Measurements from ENCODE around the gene SREBF2. TPM values are rescaled to one million over a fixed set of nuclear protein-coding genes. Genes with fewer than 3 reads are reported as not detected.

The SREBF2 gene
- total and polyA plus RNA-seq, 10 of the 15 experiments (the other 5 are each of a cell fraction or from before 2014, with no cell fraction given), result 2.4 to 177 (median 78.8) TPM

DNA sequence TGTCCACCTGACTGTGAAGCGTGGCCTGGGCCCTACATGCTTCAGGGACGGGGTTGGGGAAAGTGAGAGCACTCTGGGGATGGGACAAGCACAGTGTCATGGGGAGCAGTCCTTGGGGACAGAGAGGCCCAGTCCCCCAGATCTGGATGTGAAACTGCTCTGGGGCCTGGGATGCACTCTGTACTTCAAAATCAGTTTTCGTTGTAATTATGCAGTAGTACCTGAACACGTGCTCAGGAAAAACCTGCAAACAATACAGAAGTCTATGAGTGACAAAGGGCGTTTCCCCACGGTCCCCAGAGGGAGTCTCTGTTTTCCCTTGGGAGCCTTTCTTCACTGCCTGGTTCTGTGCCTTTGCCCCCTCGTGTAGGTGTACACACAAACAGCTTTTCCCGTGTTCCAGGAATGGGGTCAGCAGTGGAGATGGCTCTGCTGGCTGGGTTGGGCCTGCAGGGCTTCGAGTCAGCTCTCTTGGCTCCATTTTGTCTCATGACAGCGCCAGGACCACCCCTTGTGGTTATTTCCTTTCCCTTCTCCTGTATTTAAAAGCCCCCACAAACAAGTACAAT lies 98.9 kb downstream of the SREBF2 start (continued):
- TF ChIP-seq, protein P1, sequence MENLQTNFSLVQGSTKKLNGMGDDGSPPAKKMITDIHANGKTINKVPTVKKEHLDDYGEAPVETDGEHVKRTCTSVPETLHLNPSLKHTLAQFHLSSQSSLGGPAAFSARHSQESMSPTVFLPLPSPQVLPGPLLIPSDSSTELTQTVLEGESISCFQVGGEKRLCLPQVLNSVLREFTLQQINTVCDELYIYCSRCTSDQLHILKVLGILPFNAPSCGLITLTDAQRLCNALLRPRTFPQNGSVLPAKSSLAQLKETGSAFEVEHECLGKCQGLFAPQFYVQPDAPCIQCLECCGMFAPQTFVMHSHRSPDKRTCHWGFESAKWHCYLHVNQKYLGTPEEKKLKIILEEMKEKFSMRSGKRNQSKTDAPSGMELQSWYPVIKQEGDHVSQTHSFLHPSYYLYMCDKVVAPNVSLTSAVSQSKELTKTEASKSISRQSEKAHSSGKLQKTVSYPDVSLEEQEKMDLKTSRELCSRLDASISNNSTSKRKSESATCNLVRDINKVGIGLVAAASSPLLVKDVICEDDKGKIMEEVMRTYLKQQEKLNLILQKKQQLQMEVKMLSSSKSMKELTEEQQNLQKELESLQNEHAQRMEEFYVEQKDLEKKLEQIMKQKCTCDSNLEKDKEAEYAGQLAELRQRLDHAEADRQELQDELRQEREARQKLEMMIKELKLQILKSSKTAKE (IDR thresholded peaks at IDR 0.05; ENCODE audit: low read depth, poor library complexity, severe bottlenecking), result peak; percentile 79
- TF ChIP-seq, protein P2, sequence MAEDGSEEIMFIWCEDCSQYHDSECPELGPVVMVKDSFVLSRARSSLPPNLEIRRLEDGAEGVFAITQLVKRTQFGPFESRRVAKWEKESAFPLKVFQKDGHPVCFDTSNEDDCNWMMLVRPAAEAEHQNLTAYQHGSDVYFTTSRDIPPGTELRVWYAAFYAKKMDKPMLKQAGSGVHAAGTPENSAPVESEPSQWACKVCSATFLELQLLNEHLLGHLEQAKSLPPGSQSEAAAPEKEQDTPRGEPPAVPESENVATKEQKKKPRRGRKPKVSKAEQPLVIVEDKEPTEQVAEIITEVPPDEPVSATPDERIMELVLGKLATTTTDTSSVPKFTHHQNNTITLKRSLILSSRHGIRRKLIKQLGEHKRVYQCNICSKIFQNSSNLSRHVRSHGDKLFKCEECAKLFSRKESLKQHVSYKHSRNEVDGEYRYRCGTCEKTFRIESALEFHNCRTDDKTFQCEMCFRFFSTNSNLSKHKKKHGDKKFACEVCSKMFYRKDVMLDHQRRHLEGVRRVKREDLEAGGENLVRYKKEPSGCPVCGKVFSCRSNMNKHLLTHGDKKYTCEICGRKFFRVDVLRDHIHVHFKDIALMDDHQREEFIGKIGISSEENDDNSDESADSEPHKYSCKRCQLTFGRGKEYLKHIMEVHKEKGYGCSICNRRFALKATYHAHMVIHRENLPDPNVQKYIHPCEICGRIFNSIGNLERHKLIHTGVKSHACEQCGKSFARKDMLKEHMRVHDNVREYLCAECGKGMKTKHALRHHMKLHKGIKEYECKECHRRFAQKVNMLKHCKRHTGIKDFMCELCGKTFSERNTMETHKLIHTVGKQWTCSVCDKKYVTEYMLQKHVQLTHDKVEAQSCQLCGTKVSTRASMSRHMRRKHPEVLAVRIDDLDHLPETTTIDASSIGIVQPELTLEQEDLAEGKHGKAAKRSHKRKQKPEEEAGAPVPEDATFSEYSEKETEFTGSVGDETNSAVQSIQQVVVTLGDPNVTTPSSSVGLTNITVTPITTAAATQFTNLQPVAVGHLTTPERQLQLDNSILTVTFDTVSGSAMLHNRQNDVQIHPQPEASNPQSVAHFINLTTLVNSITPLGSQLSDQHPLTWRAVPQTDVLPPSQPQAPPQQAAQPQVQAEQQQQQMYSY (CRISPR knock-in tag; IDR thresholded peaks at IDR 0.05), result 0 out of 2 replicates have a peak, but pooled peaks have one; percentile 41
- TF ChIP-seq MYC (IDR thresholded peaks at IDR 0.05; ENCODE audit: insufficient read depth, insufficient read length, insufficient replicate concordance, low read length, severe bottlenecking) (no peak), ZBED1 (IDR thresholded peaks at IDR 0.05; ENCODE audit: borderline replicate concordance) (no peak), HDGF (IDR thresholded peaks at IDR 0.05) (no peak), TBL1XR1 (IDR thresholded peaks at IDR 0.05; ENCODE audit: low read depth, low read length) (no peak), NBN (IDR thresholded peaks at IDR 0.05) (peak; percentile 81), SMC3 (IDR thresholded peaks at IDR 0.05; ENCODE audit: borderline replicate concordance, low read length) (0 out of 2 replicates have a peak, but pooled peaks have one; percentile 17), SPI1 (IDR thresholded peaks at IDR 0.05; ENCODE audit: borderline replicate concordance, insufficient read depth, low read depth, low read length) (peak; percentile 33; the same call in 1 of the 2 replicates)
- TF ChIP-seq, protein P3, sequence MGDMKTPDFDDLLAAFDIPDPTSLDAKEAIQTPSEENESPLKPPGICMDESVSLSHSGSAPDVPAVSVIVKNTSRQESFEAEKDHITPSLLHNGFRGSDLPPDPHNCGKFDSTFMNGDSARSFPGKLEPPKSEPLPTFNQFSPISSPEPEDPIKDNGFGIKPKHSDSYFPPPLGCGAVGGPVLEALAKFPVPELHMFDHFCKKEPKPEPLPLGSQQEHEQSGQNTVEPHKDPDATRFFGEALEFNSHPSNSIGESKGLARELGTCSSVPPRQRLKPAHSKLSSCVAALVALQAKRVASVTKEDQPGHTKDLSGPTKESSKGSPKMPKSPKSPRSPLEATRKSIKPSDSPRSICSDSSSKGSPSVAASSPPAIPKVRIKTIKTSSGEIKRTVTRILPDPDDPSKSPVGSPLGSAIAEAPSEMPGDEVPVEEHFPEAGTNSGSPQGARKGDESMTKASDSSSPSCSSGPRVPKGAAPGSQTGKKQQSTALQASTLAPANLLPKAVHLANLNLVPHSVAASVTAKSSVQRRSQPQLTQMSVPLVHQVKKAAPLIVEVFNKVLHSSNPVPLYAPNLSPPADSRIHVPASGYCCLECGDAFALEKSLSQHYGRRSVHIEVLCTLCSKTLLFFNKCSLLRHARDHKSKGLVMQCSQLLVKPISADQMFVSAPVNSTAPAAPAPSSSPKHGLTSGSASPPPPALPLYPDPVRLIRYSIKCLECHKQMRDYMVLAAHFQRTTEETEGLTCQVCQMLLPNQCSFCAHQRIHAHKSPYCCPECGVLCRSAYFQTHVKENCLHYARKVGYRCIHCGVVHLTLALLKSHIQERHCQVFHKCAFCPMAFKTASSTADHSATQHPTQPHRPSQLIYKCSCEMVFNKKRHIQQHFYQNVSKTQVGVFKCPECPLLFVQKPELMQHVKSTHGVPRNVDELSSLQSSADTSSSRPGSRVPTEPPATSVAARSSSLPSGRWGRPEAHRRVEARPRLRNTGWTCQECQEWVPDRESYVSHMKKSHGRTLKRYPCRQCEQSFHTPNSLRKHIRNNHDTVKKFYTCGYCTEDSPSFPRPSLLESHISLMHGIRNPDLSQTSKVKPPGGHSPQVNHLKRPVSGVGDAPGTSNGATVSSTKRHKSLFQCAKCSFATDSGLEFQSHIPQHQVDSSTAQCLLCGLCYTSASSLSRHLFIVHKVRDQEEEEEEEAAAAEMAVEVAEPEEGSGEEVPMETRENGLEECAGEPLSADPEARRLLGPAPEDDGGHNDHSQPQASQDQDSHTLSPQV (IDR thresholded peaks at IDR 0.05), result peak; percentile 94
- TF ChIP-seq, protein P4, sequence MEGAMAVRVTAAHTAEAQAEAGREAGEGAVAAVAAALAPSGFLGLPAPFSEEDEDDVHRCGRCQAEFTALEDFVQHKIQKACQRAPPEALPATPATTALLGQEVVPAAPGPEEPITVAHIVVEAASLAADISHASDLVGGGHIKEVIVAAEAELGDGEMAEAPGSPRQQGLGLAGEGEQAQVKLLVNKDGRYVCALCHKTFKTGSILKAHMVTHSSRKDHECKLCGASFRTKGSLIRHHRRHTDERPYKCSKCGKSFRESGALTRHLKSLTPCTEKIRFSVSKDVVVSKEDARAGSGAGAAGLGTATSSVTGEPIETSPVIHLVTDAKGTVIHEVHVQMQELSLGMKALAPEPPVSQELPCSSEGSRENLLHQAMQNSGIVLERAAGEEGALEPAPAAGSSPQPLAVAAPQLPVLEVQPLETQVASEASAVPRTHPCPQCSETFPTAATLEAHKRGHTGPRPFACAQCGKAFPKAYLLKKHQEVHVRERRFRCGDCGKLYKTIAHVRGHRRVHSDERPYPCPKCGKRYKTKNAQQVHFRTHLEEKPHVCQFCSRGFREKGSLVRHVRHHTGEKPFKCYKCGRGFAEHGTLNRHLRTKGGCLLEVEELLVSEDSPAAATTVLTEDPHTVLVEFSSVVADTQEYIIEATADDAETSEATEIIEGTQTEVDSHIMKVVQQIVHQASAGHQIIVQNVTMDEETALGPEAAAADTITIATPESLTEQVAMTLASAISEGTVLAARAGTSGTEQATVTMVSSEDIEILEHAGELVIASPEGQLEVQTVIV (IDR thresholded peaks at IDR 0.05; ENCODE audit: borderline replicate concordance, partially characterized antibody), result no peak
- TF ChIP-seq, protein P5, sequence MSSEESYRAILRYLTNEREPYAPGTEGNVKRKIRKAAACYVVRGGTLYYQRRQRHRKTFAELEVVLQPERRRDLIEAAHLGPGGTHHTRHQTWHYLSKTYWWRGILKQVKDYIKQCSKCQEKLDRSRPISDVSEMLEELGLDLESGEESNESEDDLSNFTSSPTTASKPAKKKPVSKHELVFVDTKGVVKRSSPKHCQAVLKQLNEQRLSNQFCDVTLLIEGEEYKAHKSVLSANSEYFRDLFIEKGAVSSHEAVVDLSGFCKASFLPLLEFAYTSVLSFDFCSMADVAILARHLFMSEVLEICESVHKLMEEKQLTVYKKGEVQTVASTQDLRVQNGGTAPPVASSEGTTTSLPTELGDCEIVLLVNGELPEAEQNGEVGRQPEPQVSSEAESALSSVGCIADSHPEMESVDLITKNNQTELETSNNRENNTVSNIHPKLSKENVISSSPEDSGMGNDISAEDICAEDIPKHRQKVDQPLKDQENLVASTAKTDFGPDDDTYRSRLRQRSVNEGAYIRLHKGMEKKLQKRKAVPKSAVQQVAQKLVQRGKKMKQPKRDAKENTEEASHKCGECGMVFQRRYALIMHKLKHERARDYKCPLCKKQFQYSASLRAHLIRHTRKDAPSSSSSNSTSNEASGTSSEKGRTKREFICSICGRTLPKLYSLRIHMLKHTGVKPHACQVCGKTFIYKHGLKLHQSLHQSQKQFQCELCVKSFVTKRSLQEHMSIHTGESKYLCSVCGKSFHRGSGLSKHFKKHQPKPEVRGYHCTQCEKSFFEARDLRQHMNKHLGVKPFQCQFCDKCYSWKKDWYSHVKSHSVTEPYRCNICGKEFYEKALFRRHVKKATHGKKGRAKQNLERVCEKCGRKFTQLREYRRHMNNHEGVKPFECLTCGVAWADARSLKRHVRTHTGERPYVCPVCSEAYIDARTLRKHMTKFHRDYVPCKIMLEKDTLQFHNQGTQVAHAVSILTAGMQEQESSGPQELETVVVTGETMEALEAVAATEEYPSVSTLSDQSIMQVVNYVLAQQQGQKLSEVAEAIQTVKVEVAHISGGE (CRISPR knock-in tag; IDR thresholded peaks at IDR 0.05), result no peak
